HepG2 (cell line): ENCODE data around the gene CPM. TPM values are rescaled to one million over a fixed set of nuclear protein-coding genes. Genes with fewer than 3 reads are reported as not detected.

Experiments used
- ATAC-seq: fragments of 200-7000 bp; cut with Tn5 transposase; 3 replicates; pipeline ENCODE4 v1.9.1; 2020; ENCODE audit warnings: mild to moderate bottlenecking, moderate library complexity
- BruUV-seq: library from RNA; stranded (reverse); fragments of 400-500 nt; replicated peaks from 2 replicates; lab custom pipeline; 2021; lab: Mats Ljungman, UMichigan
- CTCF ChIA-PET: fragments of 300-600 bp; formaldehyde crosslinking; extraction: SDS; loops from one replicate; lab custom pipeline; 2021; ENCODE audit warnings: low total read pairs, inconsistent platforms, low intra/inter-chr PET ratio; lab: Yijun Ruan, JAX
- POLR2A ChIA-PET: fragments of 350-600 bp; sonication (Branson Sonifier 250); formaldehyde crosslinking; loops from one replicate; lab custom pipeline; 2020; ENCODE audit warnings: antibody characterized with exemption, inconsistent platforms; lab: Yijun Ruan, JAX
- DNase-seq: peaks from one replicate; pipeline ENCODE4 v3.0.0-alpha.2; 2015; ENCODE audit warnings: low spot score
- FAIRE-seq: peaks from 3 replicates; lab custom pipeline; 2011; peaks lifted over from hg19 to GRCh38; lab: Jason Lieb, UNC
- H2AFZ ChIP-seq: one replicate; pipeline ENCODE4 v1.6.1; 2011; ENCODE audit warnings: low read length, inconsistent platforms
- H3K27ac ChIP-seq: fragments of 300-600 bp; 3 replicates; pipeline ENCODE4 v1.8.0; 2011; ENCODE audit warnings: mixed run types, mild to moderate bottlenecking, mixed read lengths, low read length, inconsistent platforms; ENCODE audit not compliant: insufficient read depth; ENCODE audit errors: extremely low read length
- H3K27me3 ChIP-seq, 2 experiments: fragments of 200-600 bp in 1 of 2; 2 replicates in 1 of 2; 3 replicates in 1 of 2; pipeline versions ENCODE4 v1.6.0 to v1.8.0; 2011; ENCODE audit warnings: low read length in 2 of 2, mild to moderate bottlenecking in 2 of 2, moderate library complexity in 2 of 2, inconsistent platforms in 1 of 2; ENCODE audit not compliant: insufficient read depth in 2 of 2, control insufficient read depth in 1 of 2
- H3K36me3 ChIP-seq, 2 experiments: fragments of 200-600 bp in 1 of 2; replicated peaks in 1 of 2; 2 replicates in 1 of 2; 3 replicates in 1 of 2; pipeline versions ENCODE4 v1.5.1 to v1.8.0; 2011; ENCODE audit warnings: low read length in 2 of 2, inconsistent platforms in 1 of 2; ENCODE audit not compliant: insufficient read depth in 2 of 2, control insufficient read depth in 1 of 2
- H3K4me1 ChIP-seq: 2 replicates; pipeline ENCODE4 v1.5.1; 2012; ENCODE audit warnings: low read length, inconsistent platforms; ENCODE audit not compliant: insufficient read depth
- H3K4me2 ChIP-seq: 2 replicates; pipeline ENCODE4 v1.6.0; 2011; ENCODE audit warnings: low read depth, low read length, inconsistent platforms
- H3K4me3 ChIP-seq, 3 experiments: fragments of 200-600 bp in 1 of 3; sonication (generic), shearing (Covaris generic) in 1 of 3; replicated peaks in 1 of 3; 2 replicates each; pipeline ENCODE4 v1.5.1; 2011 to 2016; ENCODE audit warnings: low read length in 3 of 3, inconsistent platforms in 2 of 3, low read depth in 2 of 3, mild to moderate bottlenecking in 2 of 3, control low read depth in 1 of 3, mixed read lengths in 1 of 3; ENCODE audit not compliant: insufficient read depth in 1 of 3
- H3K79me2 ChIP-seq: one replicate; pipeline ENCODE4 v1.6.1; 2011; ENCODE audit warnings: low read length, inconsistent platforms; ENCODE audit not compliant: insufficient read depth
- H3K9ac ChIP-seq: 2 replicates; pipeline ENCODE4 v1.6.0; 2011; ENCODE audit warnings: mild to moderate bottlenecking, low read depth, low read length, inconsistent platforms; ENCODE audit not compliant: insufficient read depth
- H3K9me3 ChIP-seq: 2 replicates; pipeline ENCODE4 v1.5.1; 2012; ENCODE audit warnings: mild to moderate bottlenecking, low read length
- H4K20me1 ChIP-seq: 2 replicates; pipeline ENCODE4 v1.6.0; 2011; ENCODE audit warnings: inconsistent platforms, mild to moderate bottlenecking, low read length, moderate library complexity; ENCODE audit not compliant: insufficient read depth
- GZF1 ChIP-seq: sonication (generic); formaldehyde crosslinking; IDR thresholded peaks from 2 replicates; pipeline ENCODE4 v1.5.1; 2020; ENCODE audit warnings: mild to moderate bottlenecking, missing genetic modification reagents
- MAFF ChIP-seq: IDR thresholded peaks from 2 replicates; pipeline ENCODE4 v1.6.1; 2011; ENCODE audit warnings: low read depth, low read length, improper control_type of control experiment
- NFIC ChIP-seq: IDR thresholded peaks from 2 replicates; pipeline ENCODE4 v1.6.1; 2012; ENCODE audit warnings: mild to moderate bottlenecking, low read length, inconsistent platforms
- ZFX ChIP-seq: sonication (generic); formaldehyde crosslinking; IDR thresholded peaks from 2 replicates; pipeline ENCODE4 v1.4.0; 2020; ENCODE audit warnings: mild to moderate bottlenecking, low read depth, missing genetic modification reagents, moderate library complexity
- ZMAT3 ChIP-seq: sonication (generic); formaldehyde crosslinking; conservative IDR thresholded peaks from 2 replicates; pipeline ENCODE4 v1.7.0; 2021; ENCODE audit warnings: missing genetic modification reagents
- ZNF382 ChIP-seq: sonication (generic); formaldehyde crosslinking; IDR thresholded peaks from 2 replicates; pipeline ENCODE4 v1.5.0; 2020; ENCODE audit warnings: missing genetic modification reagents, mild to moderate bottlenecking, borderline replicate concordance
- ZNF570 ChIP-seq: sonication (generic); formaldehyde crosslinking; IDR thresholded peaks from 2 replicates; pipeline ENCODE4 v1.4.0; 2020; ENCODE audit warnings: mild to moderate bottlenecking, missing genetic modification reagents, borderline replicate concordance
- WGBS: methylation state at CpG from one replicate; pipeline ENCODE4 v1.1.6; 2017; ENCODE audit warnings: low lambda C conversion rate; 5-methylcytosine and 5-hydroxymethylcytosine counted together
- in situ Hi-C: cut with HindIII; loops from 2 replicates; pipeline ENCODE4 v1.10.0; 2017; ENCODE audit warnings: low pct_unique_long_range_greater_than_20kb; ENCODE audit not compliant: extremely low pct_ligation_motif_present
- intact Hi-C: fragments of 100-400 bp; cut with micrococcal nuclease; formaldehyde crosslinking; loops from one replicate; pipeline ENCODE4 v1.10.0; 2022; ENCODE audit not compliant: unreplicated experiment
- polyA plus RNA-seq, 8 experiments: library from polyadenylated mRNA; depleted of rRNA in 3 of 8; stranded (reverse) in 7 of 8; unstranded in 1 of 8; fragments of >200 nt; fragmentation: Illumina TruSeq in 4 of 8; extraction: Trizol in 4 of 8; gene quantifications; 2 replicates each; pipeline versions ENCODE4 v1.2.1 to v1.2.3, GENCODE V29; 2011 to 2016; ENCODE audit warnings: low read depth in 4 of 8, missing spikeins in 1 of 8, mixed read lengths in 1 of 8; ENCODE audit not compliant: insufficient read depth in 1 of 8
- total RNA-seq, 5 experiments: library from RNA; depleted of rRNA; stranded (reverse); fragments of >200 nt; fragmentation: Illumina TruSeq; extraction: Trizol; gene quantifications; 2 replicates each; pipeline ENCODE4 v1.2.3, GENCODE V29; 2016; ENCODE audit warnings: low read depth in 1 of 5
- TF ChIP-seq, protein P1 (sequence below): sonication (generic); formaldehyde crosslinking; IDR thresholded peaks from 2 replicates; pipeline ENCODE4 v1.8.1; 2023; ENCODE audit warnings: mild to moderate bottlenecking, missing genetic modification reagents
- TF ChIP-seq, protein P2 (sequence below): sonication (generic); formaldehyde crosslinking; IDR thresholded peaks from 2 replicates; pipeline ENCODE4 v1.4.0; 2020; ENCODE audit warnings: missing genetic modification reagents
- TF ChIP-seq, protein P3 (sequence below): sonication (generic); formaldehyde crosslinking; IDR thresholded peaks from 2 replicates; pipeline ENCODE4 v1.4.0; 2020; ENCODE audit warnings: missing genetic modification reagents

Gene CPM
- total and polyA plus RNA-seq, 2 of the 13 experiments (the other 11 are each of a cell fraction or from before 2014, with no cell fraction given), result not detected

DNA sequence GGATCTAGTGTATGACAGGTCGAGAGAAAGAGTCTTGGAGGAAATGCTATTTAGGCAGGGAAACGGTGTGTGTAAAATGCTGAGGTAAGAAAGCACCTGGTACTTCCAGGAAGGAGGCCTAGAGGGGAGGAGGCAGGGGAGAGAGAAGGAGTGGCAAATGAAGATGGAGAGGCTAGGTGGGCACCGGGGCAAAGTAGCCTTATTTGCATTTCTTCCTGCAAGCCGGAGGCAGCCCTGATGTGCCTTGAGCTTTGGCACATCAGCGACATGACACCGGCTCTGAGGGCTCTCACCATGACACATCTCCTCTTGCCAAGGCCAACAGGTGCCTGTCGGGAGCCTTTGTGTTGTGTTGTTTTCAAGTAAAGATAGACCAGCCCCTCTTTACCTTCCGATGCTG is 61.6 kb downstream of the CPM start:
- POLR2A ChIA-PET, result no interaction called here
- FAIRE-seq, result no peak
- WGBS, result 41% methylated on average over 8 of the region's 8 CpGs
- H3K9ac ChIP-seq, result no peak overlapping the region
- intact Hi-C loops, result no loop called here
- CTCF ChIA-PET, result no interaction called here
- no peak overlapping the region for H3K27ac ChIP-seq
- TF ChIP-seq GZF1 (CRISPR knock-in tag), result no peak
- no peak for TF ChIP-seq MAFF
- TF ChIP-seq, protein P1, sequence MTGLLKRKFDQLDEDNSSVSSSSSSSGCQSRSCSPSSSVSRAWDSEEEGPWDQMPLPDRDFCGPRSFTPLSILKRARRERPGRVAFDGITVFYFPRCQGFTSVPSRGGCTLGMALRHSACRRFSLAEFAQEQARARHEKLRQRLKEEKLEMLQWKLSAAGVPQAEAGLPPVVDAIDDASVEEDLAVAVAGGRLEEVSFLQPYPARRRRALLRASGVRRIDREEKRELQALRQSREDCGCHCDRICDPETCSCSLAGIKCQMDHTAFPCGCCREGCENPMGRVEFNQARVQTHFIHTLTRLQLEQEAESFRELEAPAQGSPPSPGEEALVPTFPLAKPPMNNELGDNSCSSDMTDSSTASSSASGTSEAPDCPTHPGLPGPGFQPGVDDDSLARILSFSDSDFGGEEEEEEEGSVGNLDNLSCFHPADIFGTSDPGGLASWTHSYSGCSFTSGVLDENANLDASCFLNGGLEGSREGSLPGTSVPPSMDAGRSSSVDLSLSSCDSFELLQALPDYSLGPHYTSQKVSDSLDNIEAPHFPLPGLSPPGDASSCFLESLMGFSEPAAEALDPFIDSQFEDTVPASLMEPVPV (CRISPR knock-in tag), result no peak
- no peak for TF ChIP-seq ZMAT3 (CRISPR knock-in tag)
- TF ChIP-seq, protein P2, sequence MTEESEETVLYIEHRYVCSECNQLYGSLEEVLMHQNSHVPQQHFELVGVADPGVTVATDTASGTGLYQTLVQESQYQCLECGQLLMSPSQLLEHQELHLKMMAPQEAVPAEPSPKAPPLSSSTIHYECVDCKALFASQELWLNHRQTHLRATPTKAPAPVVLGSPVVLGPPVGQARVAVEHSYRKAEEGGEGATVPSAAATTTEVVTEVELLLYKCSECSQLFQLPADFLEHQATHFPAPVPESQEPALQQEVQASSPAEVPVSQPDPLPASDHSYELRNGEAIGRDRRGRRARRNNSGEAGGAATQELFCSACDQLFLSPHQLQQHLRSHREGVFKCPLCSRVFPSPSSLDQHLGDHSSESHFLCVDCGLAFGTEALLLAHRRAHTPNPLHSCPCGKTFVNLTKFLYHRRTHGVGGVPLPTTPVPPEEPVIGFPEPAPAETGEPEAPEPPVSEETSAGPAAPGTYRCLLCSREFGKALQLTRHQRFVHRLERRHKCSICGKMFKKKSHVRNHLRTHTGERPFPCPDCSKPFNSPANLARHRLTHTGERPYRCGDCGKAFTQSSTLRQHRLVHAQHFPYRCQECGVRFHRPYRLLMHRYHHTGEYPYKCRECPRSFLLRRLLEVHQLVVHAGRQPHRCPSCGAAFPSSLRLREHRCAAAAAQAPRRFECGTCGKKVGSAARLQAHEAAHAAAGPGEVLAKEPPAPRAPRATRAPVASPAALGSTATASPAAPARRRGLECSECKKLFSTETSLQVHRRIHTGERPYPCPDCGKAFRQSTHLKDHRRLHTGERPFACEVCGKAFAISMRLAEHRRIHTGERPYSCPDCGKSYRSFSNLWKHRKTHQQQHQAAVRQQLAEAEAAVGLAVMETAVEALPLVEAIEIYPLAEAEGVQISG (CRISPR knock-in tag), result no peak
- no peak for TF ChIP-seq ZFX (CRISPR knock-in tag)
- TF ChIP-seq ZNF382 (CRISPR knock-in tag), result no peak
- TF ChIP-seq, protein P3, sequence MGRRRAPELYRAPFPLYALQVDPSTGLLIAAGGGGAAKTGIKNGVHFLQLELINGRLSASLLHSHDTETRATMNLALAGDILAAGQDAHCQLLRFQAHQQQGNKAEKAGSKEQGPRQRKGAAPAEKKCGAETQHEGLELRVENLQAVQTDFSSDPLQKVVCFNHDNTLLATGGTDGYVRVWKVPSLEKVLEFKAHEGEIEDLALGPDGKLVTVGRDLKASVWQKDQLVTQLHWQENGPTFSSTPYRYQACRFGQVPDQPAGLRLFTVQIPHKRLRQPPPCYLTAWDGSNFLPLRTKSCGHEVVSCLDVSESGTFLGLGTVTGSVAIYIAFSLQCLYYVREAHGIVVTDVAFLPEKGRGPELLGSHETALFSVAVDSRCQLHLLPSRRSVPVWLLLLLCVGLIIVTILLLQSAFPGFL, result no peak
- TF ChIP-seq NFIC, result no peak
- no peak for TF ChIP-seq ZNF570 (CRISPR knock-in tag)
- TF ChIP-seq, all 625 proteins: peak for 0
- Histone ChIP-seq H3K4me2 (no peak overlapping the region), H3K9me3 (no peaks in the 10 kb centered on the region), H4K20me1 (no peaks in the 10 kb centered on the region), H3K79me2 (no peaks in the 10 kb centered on the region), H3K4me1 (no peaks in the 10 kb centered on the region), H3K27me3 (peaks cover 0 to 2% of the 10 kb centered on the region in 2 experiments; a peak in 1 of 5 replicates), H2AFZ (no peak overlapping the region), H3K4me3 (no peak overlapping the region), H3K36me3 (no peaks in the 10 kb centered on the region)
- BruUV-seq, result no TSS peak
- in situ Hi-C loops, result loop anchor here (5.0 kb wide), 1 partner anchor 201 kb away; no protein-coding TSS in a partner anchor
- ATAC-seq (no peak), DNase-seq (no peak)
